ENCODE data around the gene SHFL. TPM values are rescaled to one million over a fixed set of nuclear protein-coding genes. Genes with fewer than 3 reads are reported as not detected.

Gene SHFL
- 10.7 and 18.3 TPM in 2 replicates for total RNA-seq (2012; rRNA removed)

DNA sequence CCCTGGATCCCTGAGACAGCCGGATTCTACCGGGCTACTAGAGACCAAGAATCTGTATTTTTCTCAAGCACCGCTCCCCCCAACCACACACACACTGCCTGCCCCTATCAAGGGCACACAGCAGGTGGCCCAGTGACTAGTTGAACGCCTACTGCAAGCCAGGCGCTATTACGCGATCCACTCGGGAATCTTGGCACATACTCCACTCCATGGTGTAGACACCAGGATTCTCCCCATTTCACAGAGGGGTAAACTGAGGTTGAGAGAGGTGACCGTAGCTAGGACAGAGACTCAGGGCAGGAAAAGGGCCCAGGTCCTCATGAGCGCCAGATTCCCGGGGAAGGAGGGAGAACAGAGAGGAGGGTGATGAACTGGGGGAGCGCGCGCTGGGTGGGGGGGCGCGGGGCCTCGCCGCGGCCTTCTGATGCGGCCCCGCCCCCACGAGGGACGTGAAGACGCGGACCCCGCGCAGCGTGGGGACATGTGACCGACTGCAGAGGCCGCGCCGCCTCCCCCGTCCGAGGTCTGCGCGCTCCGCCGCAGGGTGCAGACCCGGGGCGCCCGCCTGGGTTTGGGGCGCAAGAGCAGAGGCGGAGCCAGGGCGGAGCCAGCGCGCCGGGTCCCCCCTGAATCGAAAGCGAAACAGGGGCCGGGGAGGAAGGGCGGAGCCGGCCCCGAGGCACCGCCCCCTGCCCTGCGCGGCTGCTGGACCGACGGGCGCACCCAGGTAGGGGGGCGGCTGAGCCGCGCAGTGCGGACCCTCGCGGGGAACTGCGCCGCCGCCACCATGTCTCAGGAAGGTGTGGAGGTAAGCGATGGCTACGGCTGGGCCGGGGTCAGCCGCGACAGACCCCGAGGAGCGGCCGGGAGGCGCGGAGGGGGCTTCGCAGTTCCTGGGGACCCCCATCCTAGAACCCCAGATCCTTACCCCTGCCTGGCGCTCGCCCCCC, at the start of gene SHFL:
Gene SHFL, plus strand, starts transcription at position 677 of the 950 bp plus-strand sequence. Its CDS starts 111 bp downstream, at position 788.
- Histone ChIP-seq H3K9me3 (replicated peaks; ENCODE audit: low read length) (no peaks in the 10 kb centered on the region), H3K9ac (ENCODE audit: low read depth, low read length) (peak within 1 kb of the TSS; percentile 94)

DNA sequence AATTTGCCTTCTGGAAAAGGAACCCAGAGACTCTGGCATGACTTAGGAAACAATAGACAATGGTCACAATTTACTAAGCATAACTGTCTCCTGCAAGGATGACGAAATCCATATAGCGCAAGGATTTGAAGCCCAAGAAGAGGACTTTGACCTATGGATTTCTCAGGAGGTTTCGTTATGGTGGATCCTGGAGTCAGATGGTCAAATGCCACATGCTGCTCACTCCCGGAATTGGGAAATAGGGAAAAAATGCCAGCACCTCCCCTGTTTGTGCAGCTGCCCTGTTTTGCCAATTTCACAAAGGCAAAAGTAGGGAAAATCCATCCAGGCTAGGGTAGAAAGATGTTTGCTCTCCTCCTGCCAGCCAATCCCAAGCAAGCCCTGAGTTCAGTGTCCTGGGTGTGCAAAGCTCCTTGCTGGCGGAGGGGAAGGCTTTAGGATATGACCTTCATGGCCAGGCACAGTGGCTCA, 49.5 kb upstream of the SHFL start:
- no peaks in the 10 kb centered on the region for H3K36me3 ChIP-seq (ENCODE audit: insufficient read depth, low read length)
- H3K4me2 ChIP-seq (ENCODE audit: low read length), result no peak overlapping the region
- H3K9me3 ChIP-seq (replicated peaks; ENCODE audit: low read length), result peaks cover 3% of the 10 kb centered on the region
- no peaks in the 10 kb centered on the region for H3K4me1 ChIP-seq (ENCODE audit: control insufficient read depth, insufficient read depth, low read length)
- no peak overlapping the region for H3K9ac ChIP-seq (ENCODE audit: low read depth, low read length)
- H3K4me3 ChIP-seq (ENCODE audit: low read length), result no peak overlapping the region
- H3K27me3 ChIP-seq (ENCODE audit: control insufficient read depth, insufficient read depth, low read length), result peaks cover 55% of the 10 kb centered on the region

More for the DNA sequence above, at the start of gene SHFL:
- Histone ChIP-seq H3K4me2 (ENCODE audit: low read length) (peak within 1 kb of the TSS; percentile 99), H3K27me3 (ENCODE audit: control insufficient read depth, insufficient read depth, low read length) (no peaks in the 10 kb centered on the region), H3K4me1 (ENCODE audit: control insufficient read depth, insufficient read depth, low read length) (no peaks in the 10 kb centered on the region), H3K36me3 (ENCODE audit: insufficient read depth, low read length) (peaks cover 15% of the 10 kb centered on the region), H3K4me3 (ENCODE audit: low read length) (peak within 1 kb of the TSS; percentile 92)

DNA sequence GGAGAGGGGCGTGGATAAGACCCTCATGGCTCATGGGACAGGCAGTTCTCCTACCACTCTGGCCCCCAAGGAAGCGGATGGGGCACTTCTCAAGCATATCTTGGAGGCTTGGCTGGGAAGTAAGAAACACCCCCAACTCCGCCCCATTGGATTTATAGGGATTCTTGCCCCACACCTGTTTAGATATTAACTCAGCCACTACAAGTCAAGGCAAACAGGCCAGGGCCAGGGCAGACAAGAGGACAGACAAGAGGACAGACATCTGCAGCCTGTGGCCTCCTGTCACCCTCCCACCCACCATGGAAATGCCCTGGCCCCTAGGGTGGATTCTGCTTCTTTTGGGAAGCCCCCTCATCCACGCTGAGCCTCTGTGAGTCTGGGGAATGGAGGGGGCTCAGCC, 48.8 kb upstream of the SHFL start:
- no peaks in the 10 kb centered on the region for H3K4me1 ChIP-seq (ENCODE audit: control insufficient read depth, insufficient read depth, low read length)
- no peak overlapping the region for H3K4me2 ChIP-seq (ENCODE audit: low read length)
- peaks cover 51% of the 10 kb centered on the region for H3K27me3 ChIP-seq (ENCODE audit: control insufficient read depth, insufficient read depth, low read length)
- H3K4me3 ChIP-seq (ENCODE audit: low read length), result no peak overlapping the region
- peaks cover 9% of the 10 kb centered on the region for H3K9me3 ChIP-seq (replicated peaks; ENCODE audit: low read length)
- no peaks in the 10 kb centered on the region for H3K36me3 ChIP-seq (ENCODE audit: insufficient read depth, low read length)
- no peak overlapping the region for H3K9ac ChIP-seq (ENCODE audit: low read depth, low read length)

DNA sequence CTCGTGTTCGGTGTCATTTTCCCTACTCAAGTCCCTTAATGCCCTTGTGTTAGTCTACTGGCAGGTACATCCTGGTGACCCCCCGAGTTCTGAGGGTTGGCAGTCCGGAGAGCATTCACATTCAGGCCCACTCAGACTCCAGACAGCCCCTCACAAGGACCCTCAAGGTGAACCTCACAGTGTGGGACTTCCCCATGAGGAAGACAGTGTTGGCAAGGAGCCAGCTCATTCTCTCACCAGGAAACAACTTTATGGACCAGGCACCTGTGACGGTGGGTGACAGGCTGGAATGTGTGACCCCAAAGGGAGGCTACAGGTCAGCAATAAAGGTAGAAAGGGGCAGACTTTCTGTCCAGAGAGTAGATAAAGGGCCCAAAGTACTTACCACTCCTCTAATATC, 48.3 kb upstream of the SHFL start:
- Histone ChIP-seq H3K27me3 (ENCODE audit: control insufficient read depth, insufficient read depth, low read length) (peaks cover 47% of the 10 kb centered on the region), H3K36me3 (ENCODE audit: insufficient read depth, low read length) (no peaks in the 10 kb centered on the region), H3K9me3 (replicated peaks; ENCODE audit: low read length) (peaks cover 14% of the 10 kb centered on the region), H3K9ac (ENCODE audit: low read depth, low read length) (no peak overlapping the region), H3K4me3 (ENCODE audit: low read length) (no peak overlapping the region), H3K4me1 (ENCODE audit: control insufficient read depth, insufficient read depth, low read length) (no peaks in the 10 kb centered on the region), H3K4me2 (ENCODE audit: low read length) (no peak overlapping the region)

DNA sequence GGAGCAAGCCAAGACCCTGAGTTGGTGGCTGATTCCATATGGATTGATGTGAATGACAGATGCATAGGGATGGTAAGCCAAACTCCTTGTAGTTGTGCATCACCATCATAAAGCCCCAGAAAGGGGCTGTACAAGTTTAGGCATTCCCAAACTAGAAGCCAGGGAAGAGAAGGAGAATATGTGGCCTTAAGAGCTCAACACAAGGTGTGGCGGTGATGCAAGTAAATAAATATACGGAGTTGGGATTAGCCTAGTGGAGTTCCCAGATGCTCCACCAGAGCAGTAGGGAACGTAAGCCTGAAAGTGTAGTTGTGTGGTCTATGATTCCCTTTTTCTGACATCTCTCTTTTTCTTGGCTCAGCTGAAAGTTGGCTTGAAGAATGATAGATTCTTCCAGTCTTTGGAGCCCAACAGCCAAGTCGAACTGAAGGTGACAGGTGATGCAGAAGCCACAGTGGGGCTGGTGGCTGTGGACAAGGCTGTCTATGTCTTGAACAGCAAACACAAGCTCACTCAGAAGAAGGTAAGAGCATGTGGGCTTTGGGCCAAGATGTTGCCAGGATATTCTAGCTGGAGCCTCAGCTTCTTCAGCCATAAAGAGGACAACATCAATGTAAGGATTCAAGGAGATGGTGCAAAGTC, 42.7 kb upstream of the SHFL start:
- Histone ChIP-seq H3K4me2 (ENCODE audit: low read length) (no peak overlapping the region), H3K9me3 (replicated peaks; ENCODE audit: low read length) (peaks cover 38% of the 10 kb centered on the region), H3K4me3 (ENCODE audit: low read length) (no peak overlapping the region), H3K36me3 (ENCODE audit: insufficient read depth, low read length) (no peaks in the 10 kb centered on the region), H3K4me1 (ENCODE audit: control insufficient read depth, insufficient read depth, low read length) (no peaks in the 10 kb centered on the region), H3K9ac (ENCODE audit: low read depth, low read length) (no peak overlapping the region), H3K27me3 (ENCODE audit: control insufficient read depth, insufficient read depth, low read length) (no peaks in the 10 kb centered on the region)

DNA sequence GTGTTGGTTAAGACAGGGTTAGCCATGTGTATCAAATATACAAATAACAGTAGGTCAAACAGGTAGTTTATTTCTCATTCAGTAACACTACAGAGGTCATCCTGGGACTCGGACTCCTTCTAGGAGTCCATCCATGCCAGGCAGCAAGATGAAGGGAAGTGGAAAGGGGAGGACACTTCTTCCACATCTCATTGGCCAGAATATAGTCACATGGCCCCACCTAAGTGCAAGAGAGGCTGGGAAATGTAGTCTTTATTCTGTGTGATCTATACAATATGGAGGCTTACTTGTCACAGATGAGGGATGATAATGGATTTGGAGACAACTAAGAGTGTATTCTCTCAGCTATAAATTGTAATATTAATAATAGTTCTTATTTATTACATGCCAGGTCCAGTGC, 41.7 kb upstream of the SHFL start:
- Histone ChIP-seq H3K9me3 (replicated peaks; ENCODE audit: low read length) (peaks cover 38% of the 10 kb centered on the region), H3K4me3 (ENCODE audit: low read length) (no peak overlapping the region), H3K27me3 (ENCODE audit: control insufficient read depth, insufficient read depth, low read length) (no peaks in the 10 kb centered on the region)

DNA sequence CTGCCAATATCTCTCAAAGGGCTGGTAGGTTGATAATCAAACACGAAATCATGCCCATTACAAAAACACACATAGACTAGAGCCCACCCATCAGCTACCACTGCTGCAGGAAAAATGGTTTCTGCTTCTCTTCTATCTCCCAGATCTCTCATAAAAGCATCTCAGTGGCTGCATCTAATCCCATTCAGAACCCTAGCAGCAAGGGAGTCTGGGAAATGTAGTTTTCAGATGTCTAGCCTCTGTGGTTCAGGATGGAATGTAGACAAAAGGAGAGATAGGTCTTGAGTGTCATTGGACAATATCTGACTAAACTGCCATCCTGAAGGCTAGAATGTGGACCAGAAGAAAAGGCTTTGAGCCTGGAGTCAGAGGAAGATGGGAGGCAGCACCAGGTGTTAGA, 40.7 kb upstream of the SHFL start:
- Histone ChIP-seq H3K36me3 (ENCODE audit: insufficient read depth, low read length) (no peaks in the 10 kb centered on the region), H3K9ac (ENCODE audit: low read depth, low read length) (no peak overlapping the region), H3K4me2 (ENCODE audit: low read length) (no peak overlapping the region), H3K9me3 (replicated peaks; ENCODE audit: low read length) (peaks cover 38% of the 10 kb centered on the region), H3K4me1 (ENCODE audit: control insufficient read depth, insufficient read depth, low read length) (no peaks in the 10 kb centered on the region), H3K27me3 (ENCODE audit: control insufficient read depth, insufficient read depth, low read length) (no peaks in the 10 kb centered on the region), H3K4me3 (ENCODE audit: low read length) (no peak overlapping the region)

More for the DNA sequence above, 41.7 kb upstream of the SHFL start:
- Histone ChIP-seq H3K4me2 (ENCODE audit: low read length) (no peak overlapping the region), H3K36me3 (ENCODE audit: insufficient read depth, low read length) (no peaks in the 10 kb centered on the region), H3K9ac (ENCODE audit: low read depth, low read length) (no peak overlapping the region), H3K4me1 (ENCODE audit: control insufficient read depth, insufficient read depth, low read length) (no peaks in the 10 kb centered on the region)

DNA sequence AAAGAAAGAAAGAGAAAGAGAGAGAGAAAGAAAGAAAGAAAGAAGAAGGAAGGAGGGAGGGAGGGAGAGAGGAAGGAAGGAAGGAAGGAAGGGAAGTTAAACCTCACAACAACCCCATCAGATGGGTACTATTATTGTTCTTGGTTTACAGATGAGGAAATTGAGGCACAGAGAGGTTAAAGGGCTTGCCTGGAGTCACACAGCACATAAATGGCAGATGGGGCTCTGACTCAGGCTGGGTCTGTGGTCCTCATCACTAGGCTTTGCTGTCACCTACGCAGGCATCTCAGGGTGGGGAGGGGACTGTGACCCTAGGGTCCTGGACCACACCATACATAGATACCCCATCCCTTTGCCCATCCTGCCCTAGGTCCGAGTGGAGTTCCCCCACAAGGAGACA, 36.5 kb upstream of the SHFL start:
- H3K4me2 ChIP-seq (ENCODE audit: low read length), result no peak overlapping the region
- no peaks in the 10 kb centered on the region for H3K36me3 ChIP-seq (ENCODE audit: insufficient read depth, low read length)
- no peak overlapping the region for H3K4me3 ChIP-seq (ENCODE audit: low read length)
- H3K9me3 ChIP-seq (replicated peaks; ENCODE audit: low read length), result peaks cover 9% of the 10 kb centered on the region
- H3K9ac ChIP-seq (ENCODE audit: low read depth, low read length), result no peak overlapping the region
- no peaks in the 10 kb centered on the region for H3K4me1 ChIP-seq (ENCODE audit: control insufficient read depth, insufficient read depth, low read length)
- H3K27me3 ChIP-seq (ENCODE audit: control insufficient read depth, insufficient read depth, low read length), result no peaks in the 10 kb centered on the region

DNA sequence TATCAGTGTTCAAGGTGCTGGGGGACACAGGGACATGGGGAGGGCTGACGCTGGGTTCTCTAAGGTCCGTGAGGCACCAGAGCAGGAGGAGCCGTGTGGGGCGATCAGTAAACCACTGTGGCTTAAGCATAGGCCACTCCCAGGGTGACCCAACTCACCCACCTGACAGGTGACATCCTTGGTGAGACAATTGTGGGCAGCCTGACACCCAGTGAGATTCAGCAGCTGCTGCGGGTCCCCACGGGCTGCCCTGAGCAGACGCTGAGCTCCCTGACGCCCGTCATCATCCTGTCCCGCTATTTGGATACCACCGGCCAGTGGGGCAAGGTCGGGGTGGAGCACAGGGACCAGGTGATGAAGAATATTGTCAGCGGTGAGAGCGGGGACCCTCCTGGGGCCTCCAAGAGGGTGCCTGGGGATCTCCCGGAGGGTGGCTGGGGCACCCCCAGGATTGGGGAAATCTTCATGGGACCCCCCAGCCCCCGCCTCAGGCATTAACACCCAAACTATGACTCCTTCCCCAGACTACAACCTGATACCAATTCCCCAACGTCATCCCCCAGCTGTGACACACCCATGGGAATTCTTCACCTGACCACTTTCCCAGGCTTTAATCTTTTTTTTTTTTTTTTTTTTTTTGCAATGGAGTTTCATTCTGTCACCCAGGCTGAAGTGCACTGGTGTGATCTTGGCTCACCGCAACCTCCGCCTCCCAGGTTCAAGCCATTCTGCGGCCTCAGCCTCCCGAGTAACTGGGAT, 33.3 kb upstream of the SHFL start:
- Histone ChIP-seq H3K9ac (ENCODE audit: low read depth, low read length) (no peak overlapping the region), H3K4me3 (ENCODE audit: low read length) (no peak overlapping the region), H3K4me1 (ENCODE audit: control insufficient read depth, insufficient read depth, low read length) (no peaks in the 10 kb centered on the region), H3K36me3 (ENCODE audit: insufficient read depth, low read length) (no peaks in the 10 kb centered on the region), H3K4me2 (ENCODE audit: low read length) (no peak overlapping the region), H3K9me3 (replicated peaks; ENCODE audit: low read length) (no peaks in the 10 kb centered on the region), H3K27me3 (ENCODE audit: control insufficient read depth, insufficient read depth, low read length) (peaks cover 8% of the 10 kb centered on the region)

DNA sequence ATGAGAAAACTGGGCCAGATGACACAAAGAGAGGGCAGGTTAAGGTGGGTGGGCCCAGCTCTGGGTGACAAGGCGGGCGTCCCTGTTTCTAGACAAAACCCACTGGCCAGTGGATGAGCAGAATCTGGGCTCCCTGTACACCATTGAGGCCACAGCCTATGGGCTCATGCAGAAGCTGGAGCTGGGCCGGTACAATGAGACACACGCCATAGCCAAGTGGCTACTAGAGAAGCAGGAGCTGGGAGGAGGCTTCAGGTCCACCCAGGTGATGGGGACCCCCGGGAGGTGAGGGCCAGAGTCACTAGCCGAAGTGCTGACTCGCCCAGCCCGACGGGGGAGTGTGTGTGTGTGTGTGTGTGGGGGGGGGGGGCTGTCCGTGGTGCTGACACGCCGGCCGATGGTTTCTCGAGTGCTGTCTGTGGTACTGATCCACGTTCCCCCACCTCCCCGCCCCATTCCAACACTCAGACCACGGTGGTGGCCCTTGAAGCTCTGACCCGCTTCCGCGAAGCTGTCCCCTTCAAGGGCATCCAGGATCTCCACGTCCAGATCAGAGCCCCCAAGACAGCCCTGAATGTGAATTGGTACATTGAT, 24.3 kb upstream of the SHFL start:
- Histone ChIP-seq H3K4me2 (ENCODE audit: low read length) (no peak overlapping the region), H3K27me3 (ENCODE audit: control insufficient read depth, insufficient read depth, low read length) (peaks cover 15% of the 10 kb centered on the region), H3K4me1 (ENCODE audit: control insufficient read depth, insufficient read depth, low read length) (no peaks in the 10 kb centered on the region), H3K9ac (ENCODE audit: low read depth, low read length) (no peak overlapping the region), H3K36me3 (ENCODE audit: insufficient read depth, low read length) (no peaks in the 10 kb centered on the region), H3K9me3 (replicated peaks; ENCODE audit: low read length) (no peaks in the 10 kb centered on the region), H3K4me3 (ENCODE audit: low read length) (no peak overlapping the region)

DNA sequence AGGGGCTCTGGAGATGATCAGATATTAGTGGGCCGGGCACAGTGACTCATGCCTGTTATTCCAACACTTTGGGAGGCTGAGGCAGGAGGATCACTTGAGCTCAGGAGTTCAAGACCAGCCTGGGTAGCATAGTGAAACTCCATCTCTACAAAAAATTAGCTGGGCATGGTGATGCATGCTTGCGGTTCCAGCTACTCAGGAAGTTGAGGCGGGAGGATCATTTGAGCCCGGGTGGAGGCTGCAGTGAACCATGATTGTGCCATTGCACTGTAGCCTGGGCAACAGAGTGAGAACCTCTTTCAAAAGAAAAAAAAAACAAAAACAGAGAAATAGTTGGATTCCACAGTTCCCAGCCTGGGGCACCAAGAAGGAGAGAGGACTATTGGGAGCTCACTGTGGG, 17.9 kb upstream of the SHFL start:
- Histone ChIP-seq H3K4me1 (ENCODE audit: control insufficient read depth, insufficient read depth, low read length) (no peaks in the 10 kb centered on the region), H3K9ac (ENCODE audit: low read depth, low read length) (no peak overlapping the region), H3K9me3 (replicated peaks; ENCODE audit: low read length) (no peaks in the 10 kb centered on the region), H3K4me3 (ENCODE audit: low read length) (no peak overlapping the region), H3K27me3 (ENCODE audit: control insufficient read depth, insufficient read depth, low read length) (peaks cover 10% of the 10 kb centered on the region), H3K4me2 (ENCODE audit: low read length) (no peak overlapping the region), H3K36me3 (ENCODE audit: insufficient read depth, low read length) (no peaks in the 10 kb centered on the region)

Data from skeletal muscle satellite cell (primary cell).